Mesothelial cell of epicardium (in vitro differentiated cells): ENCODE measurements around the gene MTHFD2. TPM values are rescaled to one million over a fixed set of nuclear protein-coding genes. Genes with fewer than 3 reads are reported as not detected.
A peak's percentile ranks its signal among the peaks of the same experiment; 100 is the strongest.

Source experiments
- DNase-seq, 2 experiments: peaks; one replicate each; pipeline ENCODE4 v3.0.0; 2021; ENCODE audit warnings: low spot score in 2 of 2; ENCODE audit not compliant: unreplicated experiment in 2 of 2
- H3K27ac Mint-ChIP-seq: 2 replicates; pipeline ENCODE4 v1.8.0; 2021; ENCODE audit warnings: mixed read lengths
- H3K27me3 Mint-ChIP-seq: 2 replicates; pipeline ENCODE4 v1.8.0; 2021; ENCODE audit warnings: low read depth, mixed read lengths
- H3K36me3 Mint-ChIP-seq: 2 replicates; pipeline ENCODE4 v1.8.0; 2021; ENCODE audit warnings: mixed read lengths
- H3K4me1 Mint-ChIP-seq: 2 replicates; pipeline ENCODE4 v1.8.0; 2021; ENCODE audit warnings: mixed read lengths
- H3K4me3 Mint-ChIP-seq: 2 replicates; pipeline ENCODE4 v1.8.0; 2021; ENCODE audit warnings: mild to moderate bottlenecking, moderate library complexity, mixed read lengths
- H3K9me3 Mint-ChIP-seq: 2 replicates; pipeline ENCODE4 v1.8.0; 2021; ENCODE audit warnings: mixed read lengths
- total RNA-seq: library from RNA; stranded (reverse); gene quantifications from 3 replicates; pipeline ENCODE4 v1.2.1, GENCODE V29; 2021
- TF ChIP-seq, protein P1 (sequence below): fragments of 200-600 bp; sonication (generic); IDR thresholded peaks from one replicate; pipeline ENCODE4 v1.5.0; 2021; ENCODE audit warnings: antibody characterized with exemption; ENCODE audit not compliant: unreplicated experiment

MTHFD2 gene
- total RNA-seq, 1 donor from 2014 or later = 39.1 TPM

- Mint-ChIP-seq H3K27ac (no peak overlapping the region), H3K27me3 (no peaks in the 10 kb centered on the region), H3K36me3 (peaks cover 37% of the 10 kb centered on the region), H3K9me3 (peaks cover 9% of the 10 kb centered on the region), H3K4me1 (no peaks in the 10 kb centered on the region), H3K4me3 (no peak overlapping the region)
- TF ChIP-seq, protein P1, sequence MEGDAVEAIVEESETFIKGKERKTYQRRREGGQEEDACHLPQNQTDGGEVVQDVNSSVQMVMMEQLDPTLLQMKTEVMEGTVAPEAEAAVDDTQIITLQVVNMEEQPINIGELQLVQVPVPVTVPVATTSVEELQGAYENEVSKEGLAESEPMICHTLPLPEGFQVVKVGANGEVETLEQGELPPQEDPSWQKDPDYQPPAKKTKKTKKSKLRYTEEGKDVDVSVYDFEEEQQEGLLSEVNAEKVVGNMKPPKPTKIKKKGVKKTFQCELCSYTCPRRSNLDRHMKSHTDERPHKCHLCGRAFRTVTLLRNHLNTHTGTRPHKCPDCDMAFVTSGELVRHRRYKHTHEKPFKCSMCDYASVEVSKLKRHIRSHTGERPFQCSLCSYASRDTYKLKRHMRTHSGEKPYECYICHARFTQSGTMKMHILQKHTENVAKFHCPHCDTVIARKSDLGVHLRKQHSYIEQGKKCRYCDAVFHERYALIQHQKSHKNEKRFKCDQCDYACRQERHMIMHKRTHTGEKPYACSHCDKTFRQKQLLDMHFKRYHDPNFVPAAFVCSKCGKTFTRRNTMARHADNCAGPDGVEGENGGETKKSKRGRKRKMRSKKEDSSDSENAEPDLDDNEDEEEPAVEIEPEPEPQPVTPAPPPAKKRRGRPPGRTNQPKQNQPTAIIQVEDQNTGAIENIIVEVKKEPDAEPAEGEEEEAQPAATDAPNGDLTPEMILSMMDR = no peak
- DNase-seq = no peak
These were observed 35.5 kb upstream of the MTHFD2 start for GRCh38 chr2:74162951-74163350.

- Mint-ChIP-seq H3K4me1 (no peaks in the 10 kb centered on the region), H3K4me3 (no peak overlapping the region), H3K27ac (no peak overlapping the region), H3K27me3 (no peaks in the 10 kb centered on the region), H3K9me3 (peaks cover 9% of the 10 kb centered on the region), H3K36me3 (peaks cover 34% of the 10 kb centered on the region)
- DNase-seq = no peak
- TF ChIP-seq, protein P1 = no peak
These were observed 33.7 kb upstream of the MTHFD2 start for GRCh38 chr2:74164761-74165160.

DNA sequence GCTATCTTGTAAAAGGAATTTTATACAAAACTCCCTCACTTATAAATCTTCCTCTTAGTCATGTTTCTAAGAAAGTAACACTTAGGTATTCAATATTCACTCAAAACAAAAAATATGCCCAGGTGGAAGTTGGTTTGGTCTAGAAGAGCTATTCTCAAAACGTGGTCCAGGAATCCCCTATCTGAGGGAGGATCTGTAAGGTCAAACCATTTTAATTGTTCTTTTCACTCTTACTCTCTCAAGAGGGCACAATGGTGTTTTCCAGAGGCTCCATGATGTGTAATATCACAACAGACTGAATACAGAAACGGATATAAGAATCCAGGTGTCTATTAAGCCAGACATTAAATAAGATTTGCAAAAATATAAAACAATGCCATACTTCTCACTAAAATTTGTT is 29.7 kb upstream of the MTHFD2 start:
- Mint-ChIP-seq H3K27ac (no peak overlapping the region), H3K4me1 (peaks cover 5% of the 10 kb centered on the region), H3K36me3 (peaks cover 40% of the 10 kb centered on the region), H3K27me3 (no peaks in the 10 kb centered on the region), H3K9me3 (peaks cover 9% of the 10 kb centered on the region), H3K4me3 (no peak overlapping the region)
- DNase-seq = no peak
- TF ChIP-seq, protein P1 = no peak

- no peak overlapping the region for H3K27ac Mint-ChIP-seq
- DNase-seq = no peak
- peaks cover 15% of the 10 kb centered on the region for H3K4me1 Mint-ChIP-seq
- TF ChIP-seq, protein P1 = no peak
- no peak overlapping the region for H3K4me3 Mint-ChIP-seq
- peaks cover 27% of the 10 kb centered on the region for H3K36me3 Mint-ChIP-seq
- H3K27me3 Mint-ChIP-seq = no peaks in the 10 kb centered on the region
- peaks cover 14% of the 10 kb centered on the region for H3K9me3 Mint-ChIP-seq
These were observed 23.5 kb upstream of the MTHFD2 start for GRCh38 chr2:74174909-74175308.

GRCh38 chr2:74177696-74178095 is 20.7 kb upstream of the MTHFD2 start:
- Mint-ChIP-seq H3K27ac (peak overlapping the region; percentile 97), H3K27me3 (no peaks in the 10 kb centered on the region), H3K4me1 (peaks cover 13% of the 10 kb centered on the region), H3K36me3 (peaks cover 17% of the 10 kb centered on the region), H3K4me3 (peak overlapping the region; percentile 89), H3K9me3 (peaks cover 14% of the 10 kb centered on the region)
- TF ChIP-seq, protein P1 = no peak
- no peak for DNase-seq
